Measurements from ENCODE around the gene TM7SF3. TPM values are rescaled to one million over a fixed set of nuclear protein-coding genes. Genes with fewer than 3 reads are reported as not detected.

The TM7SF3 gene
- total RNA-seq, 2 experiments from 2014 or later: 46.2 to 54.0 TPM

DNA sequence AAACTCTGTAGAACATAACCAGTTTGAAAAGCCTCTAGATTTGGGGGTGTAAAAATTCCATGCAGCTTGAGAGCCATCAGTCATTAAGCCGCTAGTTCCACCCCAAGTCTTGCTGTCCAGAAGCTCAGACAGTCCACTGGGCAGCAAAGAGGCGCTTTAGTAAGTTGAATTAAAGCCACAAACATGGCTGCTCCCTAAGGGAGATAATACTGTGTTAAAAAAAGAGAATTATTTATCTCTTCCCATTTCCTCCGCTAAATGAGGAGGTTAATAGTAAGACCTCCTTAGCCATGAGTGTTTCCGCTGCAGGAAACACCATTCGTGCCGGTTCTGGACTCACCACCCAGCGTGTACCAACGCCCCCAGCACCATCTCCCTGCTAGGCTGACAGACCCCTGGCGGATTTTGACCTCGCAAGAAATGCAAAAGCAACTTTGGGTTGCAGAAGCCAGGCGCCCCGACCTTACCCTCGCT lies 536 bp downstream of the TM7SF3 start:
- peak overlapping the region; percentile 93 for H3K4me3 Mint-ChIP-seq
- no peaks in the 10 kb centered on the region for H3K9me3 Mint-ChIP-seq (ENCODE audit: insufficient read depth)
- ATAC-seq: peak; percentile 32
- peaks cover 60% of the 10 kb centered on the region for H3K4me1 Mint-ChIP-seq (ENCODE audit: low read depth)
- ChIA-PET CTCF (interaction anchor here (0.6 to 13.2 kb wide), 21 partner anchors 8 to 293 kb away, joined by 3 to 193 read pairs (median 3); partner anchors contain the start of genes FGFR1OP2, ITPR2 and MED21), POLR2A (interaction anchor here (0.6 to 1.8 kb wide), 7 partner anchors 11 to 229 kb away, joined by 3 to 9 read pairs (median 4); partner anchors contain the start of gene ITPR2)
- DNase-seq: peak; percentile 52
- peak overlapping the region; percentile 90 for H3K27ac Mint-ChIP-seq
- H3K36me3 Mint-ChIP-seq (ENCODE audit: low read depth): peaks cover 23% of the 10 kb centered on the region
- H3K27me3 Mint-ChIP-seq (ENCODE audit: low read depth): no peaks in the 10 kb centered on the region

DNA sequence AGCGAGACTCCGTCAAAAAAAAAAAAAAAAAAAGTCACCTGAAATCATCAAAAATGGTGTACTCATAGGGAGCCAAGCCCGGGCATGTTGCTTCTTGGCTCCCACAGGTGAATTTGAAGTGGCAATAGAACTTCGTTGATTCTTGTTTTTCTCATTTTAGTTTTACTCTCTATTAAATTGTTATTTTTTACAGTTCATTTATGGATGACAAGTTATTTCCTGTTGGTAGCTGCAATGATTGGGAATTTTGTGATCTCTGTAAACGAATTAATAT lies 1.3 kb downstream of the TM7SF3 start:
- Mint-ChIP-seq H3K27me3 (ENCODE audit: low read depth) (no peaks in the 10 kb centered on the region), H3K36me3 (ENCODE audit: low read depth) (peaks cover 23% of the 10 kb centered on the region), H3K9me3 (ENCODE audit: insufficient read depth) (no peaks in the 10 kb centered on the region), H3K4me3 (peak overlapping the region; percentile 93), H3K4me1 (ENCODE audit: low read depth) (peaks cover 59% of the 10 kb centered on the region), H3K27ac (peak overlapping the region; percentile 36)
- ChIA-PET POLR2A (interaction anchor here (0.7 to 1.7 kb wide), 4 partner anchors 11 to 230 kb away, joined by 3 to 6 read pairs (median 4); no protein-coding TSS in a partner anchor), CTCF (interaction anchor here (1.2 to 13.2 kb wide), 7 partner anchors 13 to 293 kb away, joined by 3 to 193 read pairs (median 13); partner anchors contain the start of gene MED21)
- no peak for ATAC-seq
- no peak for DNase-seq

DNA sequence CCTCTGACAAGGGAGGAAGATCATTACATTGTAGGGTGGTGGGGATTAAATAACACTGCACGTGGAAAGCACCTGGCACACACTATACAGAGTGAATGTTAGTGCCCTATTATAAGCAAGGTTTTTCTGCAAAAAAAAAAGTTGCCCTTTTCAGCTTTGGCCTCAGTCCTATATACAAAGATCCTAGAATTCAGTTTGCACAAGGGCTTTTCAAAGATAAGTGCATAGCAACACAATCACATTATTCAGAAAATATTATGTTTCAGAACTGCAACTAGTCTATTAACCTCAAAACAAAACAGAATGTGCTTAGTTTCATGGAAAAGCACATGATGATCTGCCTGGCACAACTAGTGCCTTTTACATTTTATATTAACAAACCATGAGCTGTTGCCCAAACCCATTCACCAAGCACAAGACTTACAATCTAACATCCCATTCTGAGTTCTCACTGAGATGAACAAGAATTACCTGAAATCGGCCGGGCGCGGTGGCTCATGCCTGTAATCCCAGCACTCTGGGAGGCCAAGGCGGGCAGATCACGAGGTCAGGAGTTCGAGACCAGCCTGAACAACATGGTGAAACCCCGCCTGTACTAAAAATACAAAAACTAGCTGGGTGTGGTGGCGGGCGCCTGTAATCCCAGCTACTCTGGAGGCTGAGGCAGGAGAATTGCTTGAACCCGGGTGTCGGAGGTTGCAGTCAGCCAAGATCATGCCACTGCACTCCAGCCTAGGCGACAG lies 1.8 kb downstream of the TM7SF3 start:
- ChIA-PET CTCF (interaction anchor here (1.5 to 13.2 kb wide), 5 partner anchors 13 to 294 kb away, joined by 6 to 193 read pairs (median 26); partner anchors contain the start of gene MED21), POLR2A (interaction anchor here (1.7 kb wide), 1 partner anchor 231 kb away, joined by 3 read pairs; no protein-coding TSS in a partner anchor)
- DNase-seq: no peak
- no peaks in the 10 kb centered on the region for H3K9me3 Mint-ChIP-seq (ENCODE audit: insufficient read depth)
- H3K4me1 Mint-ChIP-seq (ENCODE audit: low read depth): peaks cover 57% of the 10 kb centered on the region
- no peak for ATAC-seq
- peaks cover 23% of the 10 kb centered on the region for H3K36me3 Mint-ChIP-seq (ENCODE audit: low read depth)
- H3K4me3 Mint-ChIP-seq: peak overlapping the region; percentile 93
- no peaks in the 10 kb centered on the region for H3K27me3 Mint-ChIP-seq (ENCODE audit: low read depth)
- H3K27ac Mint-ChIP-seq: peak overlapping the region; percentile 36

DNA sequence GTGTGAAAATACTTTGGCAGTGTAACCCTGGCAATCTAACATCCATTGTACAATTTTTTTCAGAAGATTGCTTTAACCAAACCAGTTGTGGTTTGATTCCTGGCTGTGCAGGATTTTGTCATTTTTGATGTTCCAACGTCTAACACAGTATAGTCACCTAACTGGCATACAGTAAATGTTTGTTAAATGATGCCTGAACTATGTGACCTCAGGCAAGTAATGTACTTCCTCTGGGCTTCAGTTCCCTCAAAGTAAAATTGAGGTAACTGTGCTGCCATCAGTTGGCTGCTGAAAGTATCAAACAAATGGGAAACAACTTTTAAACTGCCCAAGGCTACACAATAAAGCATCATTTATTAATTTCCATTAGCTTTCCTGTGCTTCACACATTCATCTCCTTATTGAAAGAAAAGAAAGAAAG lies 4.3 kb downstream of the TM7SF3 start:
- ChIA-PET POLR2A (no interaction called here), CTCF (interaction anchor here (1.2 to 5.2 kb wide), 7 partner anchors 8 to 297 kb away, joined by 4 to 26 read pairs (median 6); partner anchors contain the start of genes ITPR2 and MED21)
- Mint-ChIP-seq H3K27me3 (ENCODE audit: low read depth) (no peaks in the 10 kb centered on the region), H3K4me1 (ENCODE audit: low read depth) (peaks cover 49% of the 10 kb centered on the region), H3K27ac (no peak overlapping the region), H3K4me3 (no peak overlapping the region), H3K36me3 (ENCODE audit: low read depth) (peaks cover 28% of the 10 kb centered on the region), H3K9me3 (ENCODE audit: insufficient read depth) (no peaks in the 10 kb centered on the region)
- DNase-seq (no peak), ATAC-seq (no peak)

DNA sequence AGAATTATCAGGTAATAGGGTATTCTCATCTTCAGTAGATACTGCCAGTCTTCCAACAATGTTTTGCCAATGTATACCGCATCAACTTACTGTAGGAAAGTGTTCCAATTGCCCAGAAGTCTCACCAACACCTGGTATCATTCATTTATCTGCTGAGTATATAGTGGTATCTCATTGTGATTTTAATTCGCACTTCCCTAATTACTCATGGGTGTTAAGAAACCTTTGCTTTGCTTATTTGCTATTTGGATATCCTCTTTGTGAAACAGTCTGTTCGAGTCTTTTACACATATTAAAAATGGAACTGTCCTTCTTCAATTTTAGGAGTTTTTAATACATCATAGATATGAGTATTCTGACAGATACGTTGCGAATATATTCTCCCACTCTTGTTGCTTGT lies 6.1 kb downstream of the TM7SF3 start:
- Mint-ChIP-seq H3K9me3 (ENCODE audit: insufficient read depth) (no peaks in the 10 kb centered on the region), H3K4me1 (ENCODE audit: low read depth) (peaks cover 46% of the 10 kb centered on the region), H3K27ac (no peak overlapping the region), H3K27me3 (ENCODE audit: low read depth) (no peaks in the 10 kb centered on the region), H3K36me3 (ENCODE audit: low read depth) (peaks cover 29% of the 10 kb centered on the region), H3K4me3 (no peak overlapping the region)
- ChIA-PET CTCF (no interaction called here), POLR2A (no interaction called here)
- ATAC-seq (no peak), DNase-seq (no peak)

DNA sequence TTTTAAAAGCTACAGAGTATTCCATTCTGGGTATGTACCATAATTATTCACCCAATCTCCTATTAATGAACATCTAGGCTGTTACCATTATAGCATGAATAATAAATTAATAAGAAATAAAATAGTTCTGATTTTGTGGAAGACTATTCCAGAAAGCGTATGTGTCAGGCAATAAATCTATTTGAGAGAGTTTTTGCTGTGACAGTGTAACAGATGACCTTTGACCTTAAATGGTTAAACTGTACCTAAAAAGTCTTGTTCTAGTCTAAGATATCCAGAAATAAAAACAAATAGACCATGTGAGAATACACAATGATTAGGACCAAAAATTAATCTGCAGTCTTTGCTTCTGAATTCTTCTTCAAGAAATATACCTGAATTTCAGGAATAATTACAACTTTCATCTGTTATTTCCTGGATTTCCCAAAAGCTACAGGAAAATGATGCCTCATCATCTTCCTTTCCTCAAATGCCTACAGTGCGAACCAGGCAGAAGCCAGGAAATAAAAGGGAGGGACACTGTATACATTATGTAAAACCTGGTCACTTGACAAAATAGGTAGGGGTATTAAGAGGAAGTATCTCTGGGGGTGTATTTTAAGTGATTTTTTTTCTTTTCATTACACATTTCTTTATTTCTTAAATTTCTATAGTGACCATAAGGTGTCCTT lies 7.3 kb downstream of the TM7SF3 start:
- ChIA-PET POLR2A (no interaction called here), CTCF (no interaction called here)
- Mint-ChIP-seq H3K27ac (no peak overlapping the region), H3K4me3 (no peak overlapping the region), H3K27me3 (ENCODE audit: low read depth) (no peaks in the 10 kb centered on the region), H3K4me1 (ENCODE audit: low read depth) (peaks cover 39% of the 10 kb centered on the region), H3K36me3 (ENCODE audit: low read depth) (peaks cover 30% of the 10 kb centered on the region), H3K9me3 (ENCODE audit: insufficient read depth) (no peaks in the 10 kb centered on the region)
- DNase-seq: no peak
- no peak for ATAC-seq

DNA sequence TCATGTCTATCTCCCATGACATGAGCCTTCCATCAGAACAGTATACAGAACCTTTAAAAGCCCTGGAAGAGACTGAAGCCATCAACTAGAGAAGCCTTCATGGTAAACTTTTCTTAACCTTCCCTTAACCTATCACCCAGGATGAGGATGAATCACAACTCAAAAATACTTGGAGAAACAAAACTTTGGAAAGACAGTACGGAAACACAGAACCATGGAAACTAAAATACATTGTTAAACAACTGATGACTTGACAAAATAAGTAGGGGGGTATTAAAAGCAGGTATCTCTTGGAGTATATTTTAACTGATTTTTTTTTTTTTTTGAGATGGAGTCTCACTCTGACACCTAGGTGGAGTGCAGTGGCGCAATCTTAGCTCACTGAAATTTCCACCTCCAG lies 8.7 kb downstream of the TM7SF3 start:
- Mint-ChIP-seq H3K4me3 (no peak overlapping the region), H3K36me3 (ENCODE audit: low read depth) (peaks cover 28% of the 10 kb centered on the region), H3K4me1 (ENCODE audit: low read depth) (peaks cover 38% of the 10 kb centered on the region), H3K27ac (no peak overlapping the region), H3K27me3 (ENCODE audit: low read depth) (no peaks in the 10 kb centered on the region), H3K9me3 (ENCODE audit: insufficient read depth) (no peaks in the 10 kb centered on the region)
- ChIA-PET POLR2A (no interaction called here), CTCF (interaction anchor here (1.6 kb wide), 1 partner anchor 9 kb away, joined by 3 read pairs; the partner anchor contains the start of gene TM7SF3)
- ATAC-seq: no peak
- DNase-seq: no peak

DNA sequence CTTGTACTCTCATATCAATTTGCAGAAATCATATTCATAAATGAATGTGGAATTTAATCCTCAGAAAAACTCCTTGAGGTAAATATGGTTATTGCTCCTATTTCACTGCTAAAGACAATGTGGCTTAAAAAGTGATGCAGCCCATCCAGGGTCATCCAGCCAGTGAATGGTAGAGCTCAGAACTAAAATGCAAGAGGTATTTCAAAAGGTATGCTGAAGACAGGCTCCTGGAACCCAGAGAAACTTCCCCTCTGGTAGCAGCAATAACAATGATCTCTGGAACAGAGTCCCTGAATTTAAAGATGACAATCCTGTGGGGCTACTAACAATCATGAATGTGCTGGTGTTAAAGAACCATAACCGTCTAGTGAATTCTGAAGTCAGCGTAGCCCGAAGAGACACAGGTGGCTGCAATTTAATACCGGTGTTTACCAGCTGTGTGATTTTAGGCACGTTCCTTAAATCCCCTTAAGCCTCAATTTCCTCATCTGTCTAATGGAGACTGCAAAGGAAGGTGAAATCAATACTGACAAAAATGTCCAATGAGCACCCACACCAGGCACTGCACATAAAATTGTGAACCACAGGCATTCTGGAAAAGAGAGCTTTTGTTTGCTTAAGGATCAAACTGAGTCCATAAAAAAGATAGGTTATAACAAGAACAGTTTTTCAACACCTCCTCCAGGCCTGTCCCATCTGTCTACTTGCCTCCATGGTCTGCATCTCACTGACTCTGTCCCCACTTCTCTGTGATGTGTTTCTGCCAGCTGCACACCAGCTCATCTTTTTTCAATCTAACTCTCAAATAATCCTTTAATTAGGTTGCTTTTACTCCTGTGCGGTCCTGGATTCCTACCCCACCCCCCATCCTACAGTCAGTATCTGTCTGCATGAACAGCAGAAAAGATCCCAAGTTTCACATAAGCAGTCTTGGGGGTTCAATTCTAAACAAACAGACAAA lies 10.5 kb downstream of the TM7SF3 start:
- POLR2A ChIA-PET: interaction anchor here (0.6 kb wide), 1 partner anchor 132 kb away, joined by 3 read pairs; no protein-coding TSS in a partner anchor
- Mint-ChIP-seq H3K36me3 (ENCODE audit: low read depth) (peaks cover 29% of the 10 kb centered on the region), H3K27ac (no peak overlapping the region), H3K4me1 (ENCODE audit: low read depth) (peaks cover 26% of the 10 kb centered on the region), H3K4me3 (no peak overlapping the region), H3K27me3 (ENCODE audit: low read depth) (no peaks in the 10 kb centered on the region), H3K9me3 (ENCODE audit: insufficient read depth) (no peaks in the 10 kb centered on the region)
- CTCF ChIA-PET: interaction anchor here (1.1 to 1.6 kb wide), 3 partner anchors 10 to 324 kb away, joined by 3 to 6 read pairs (median 4); partner anchors contain the start of gene TM7SF3
- no peak for DNase-seq
- no peak for ATAC-seq

DNA sequence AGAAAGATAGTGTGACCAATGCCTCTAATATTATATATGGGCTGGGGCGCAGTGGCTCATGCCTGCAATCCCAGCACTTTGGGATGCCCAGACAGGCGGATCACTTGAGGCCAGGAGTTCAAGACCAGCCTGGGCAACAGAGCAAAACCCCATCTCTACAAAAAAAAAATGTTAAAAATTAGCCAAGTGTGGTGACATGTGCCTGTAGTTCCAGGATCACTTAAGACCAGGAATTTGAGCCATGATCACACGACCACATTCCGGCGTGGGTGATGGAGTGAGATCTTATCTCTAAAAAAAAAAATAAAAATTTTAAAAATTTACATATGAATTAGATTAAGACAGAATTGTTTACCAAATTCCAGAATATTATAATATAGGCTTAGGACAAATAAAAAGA lies 12.0 kb downstream of the TM7SF3 start:
- no peak for ATAC-seq
- Mint-ChIP-seq H3K36me3 (ENCODE audit: low read depth) (peaks cover 41% of the 10 kb centered on the region), H3K27me3 (ENCODE audit: low read depth) (no peaks in the 10 kb centered on the region), H3K4me3 (no peak overlapping the region), H3K9me3 (ENCODE audit: insufficient read depth) (no peaks in the 10 kb centered on the region), H3K27ac (no peak overlapping the region), H3K4me1 (ENCODE audit: low read depth) (peaks cover 36% of the 10 kb centered on the region)
- ChIA-PET POLR2A (interaction anchor here (1.6 kb wide), 1 partner anchor 12 kb away, joined by 6 read pairs; the partner anchor contains the start of gene TM7SF3), CTCF (interaction anchor here (1.6 to 1.9 kb wide), 2 partner anchors 9 to 117 kb away, joined by 6 to 8 read pairs; no protein-coding TSS in a partner anchor)
- no peak for DNase-seq

DNA sequence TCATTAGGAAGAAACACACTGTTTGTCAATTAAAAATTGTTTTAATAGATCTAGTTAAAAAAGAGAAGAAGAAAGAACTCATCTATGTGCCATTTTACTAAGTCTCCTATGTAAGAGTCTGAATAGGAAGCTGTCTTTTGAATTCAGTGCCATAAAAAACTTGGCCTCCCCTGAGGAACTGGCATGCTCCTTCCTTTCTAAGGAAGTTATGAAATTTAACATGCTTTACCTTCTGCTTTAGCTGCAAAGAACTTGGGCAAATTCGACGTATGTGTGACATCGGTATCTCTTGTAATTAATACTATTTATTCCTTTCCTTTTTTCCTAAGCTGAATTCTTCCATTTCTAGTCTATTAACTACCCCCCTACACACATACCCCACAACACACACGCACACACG lies 12.5 kb downstream of the TM7SF3 start:
- Mint-ChIP-seq H3K4me3 (no peak overlapping the region), H3K27me3 (ENCODE audit: low read depth) (no peaks in the 10 kb centered on the region), H3K27ac (no peak overlapping the region), H3K4me1 (ENCODE audit: low read depth) (peaks cover 34% of the 10 kb centered on the region), H3K9me3 (ENCODE audit: insufficient read depth) (no peaks in the 10 kb centered on the region), H3K36me3 (ENCODE audit: low read depth) (peaks cover 42% of the 10 kb centered on the region)
- DNase-seq (no peak), ATAC-seq (no peak)
- ChIA-PET CTCF (interaction anchor here (0.8 to 1.9 kb wide), 3 partner anchors 9 to 303 kb away, joined by 3 to 8 read pairs (median 3); partner anchors contain the start of gene TM7SF3), POLR2A (interaction anchor here (1.6 kb wide), 1 partner anchor 12 kb away, joined by 6 read pairs; the partner anchor contains the start of gene TM7SF3)

DNA sequence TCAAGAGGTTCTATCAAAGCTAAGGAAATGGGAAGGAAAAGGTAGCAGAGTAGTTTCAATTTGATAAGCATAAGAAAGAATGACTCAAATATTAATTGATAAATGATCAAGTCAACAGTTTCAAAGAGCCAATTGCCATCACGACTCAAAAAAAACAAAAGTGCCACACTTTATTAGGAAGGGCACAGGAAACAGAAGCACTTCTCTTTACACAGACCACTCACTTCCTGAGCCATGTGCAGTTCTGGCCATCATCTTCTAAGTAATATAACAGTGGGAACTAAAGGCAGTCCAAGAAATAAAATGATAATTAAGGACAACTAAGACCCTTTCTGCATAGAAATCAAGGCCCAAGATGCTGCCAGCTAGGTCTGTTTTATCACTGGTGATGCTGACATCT lies 13.2 kb downstream of the TM7SF3 start:
- Mint-ChIP-seq H3K9me3 (ENCODE audit: insufficient read depth) (no peaks in the 10 kb centered on the region), H3K27ac (peak overlapping the region; percentile 40), H3K4me1 (ENCODE audit: low read depth) (peaks cover 34% of the 10 kb centered on the region), H3K36me3 (ENCODE audit: low read depth) (peaks cover 45% of the 10 kb centered on the region), H3K27me3 (ENCODE audit: low read depth) (no peaks in the 10 kb centered on the region), H3K4me3 (no peak overlapping the region)
- ATAC-seq (no peak), DNase-seq (no peak)
- CTCF ChIA-PET: interaction anchor here (0.8 to 1.9 kb wide), 4 partner anchors 10 to 304 kb away, joined by 3 to 8 read pairs (median 4); partner anchors contain the start of gene TM7SF3
- POLR2A ChIA-PET: interaction anchor here (0.8 kb wide), 1 partner anchor 8 kb away, joined by 3 read pairs; no protein-coding TSS in a partner anchor
